Caco-2 (cell line): ENCODE results near the gene ARMC2. TPM values are rescaled to one million over a fixed set of nuclear protein-coding genes. Genes with fewer than 3 reads are reported as not detected.
"Not testable (repeated sequence)": the region's sequence is repeated elsewhere in the genome, so short reads cannot be mapped to it uniquely, and the experiment has no call there.

Experiments used
- BruUV-seq: library from RNA; stranded (reverse); fragments of 400-500 nt; replicated peaks from 2 replicates; lab custom pipeline; 2021; lab: Mats Ljungman, UMichigan
- CTCF ChIA-PET: fragments of 300-600 bp; sonication (Branson Sonifier 250); formaldehyde crosslinking; loops from one replicate; lab custom pipeline; 2022; ENCODE audit warnings: antibody characterized with exemption; lab: Charles Lee
- POLR2A ChIA-PET: fragments of 300-600 bp; sonication (Branson Sonifier 250); formaldehyde crosslinking; loops from one replicate; lab custom pipeline; 2022; ENCODE audit warnings: antibody characterized with exemption; lab: Charles Lee
- DNase-seq, 2 experiments: peaks; one replicate each; pipeline versions ENCODE4 v3.0.0 to v3.0.0-alpha.2; 2020 to 2022
- H3K27me3 ChIP-seq: replicated peaks from 2 replicates; pipeline ENCODE4 v1.6.0; 2011; ENCODE audit warnings: low read length; ENCODE audit not compliant: control insufficient read depth, insufficient read depth
- H3K36me3 ChIP-seq: 2 replicates; pipeline ENCODE4 v1.5.1; 2011; ENCODE audit warnings: low read length; ENCODE audit not compliant: control insufficient read depth, insufficient read depth
- H3K4me1 ChIP-seq: fragments of 250-450 bp; sonication (Bioruptor Pico); 2 replicates; pipeline ENCODE4 v1.5.1; 2020; ENCODE audit warnings: mild to moderate bottlenecking
- H3K4me3 ChIP-seq: 2 replicates; pipeline ENCODE4 v1.5.1; 2011; ENCODE audit warnings: low read depth, mild to moderate bottlenecking, control low read depth, low read length
- H3K9me3 ChIP-seq: fragments of 250-450 bp; sonication (Bioruptor Pico); 2 replicates; pipeline ENCODE4 v1.5.1; 2020; ENCODE audit warnings: mild to moderate bottlenecking, moderate library complexity
- H3K27ac Mint-ChIP-seq: one replicate; pipeline ENCODE4 v1.8.0; 2022; ENCODE audit warnings: mixed read lengths; ENCODE audit not compliant: unreplicated experiment
- H3K27me3 Mint-ChIP-seq: one replicate; pipeline ENCODE4 v1.8.0; 2022; ENCODE audit warnings: mixed read lengths; ENCODE audit not compliant: insufficient read depth, unreplicated experiment
- H3K36me3 Mint-ChIP-seq: one replicate; pipeline ENCODE4 v1.8.0; 2022; ENCODE audit warnings: mild to moderate bottlenecking, mixed read lengths; ENCODE audit not compliant: insufficient read depth, unreplicated experiment
- H3K4me1 Mint-ChIP-seq: one replicate; pipeline ENCODE4 v1.8.0; 2022; ENCODE audit warnings: low read depth, mixed read lengths; ENCODE audit not compliant: unreplicated experiment
- H3K4me3 Mint-ChIP-seq: one replicate; pipeline ENCODE4 v1.8.0; 2022; ENCODE audit warnings: mild to moderate bottlenecking, moderate library complexity, mixed read lengths; ENCODE audit not compliant: unreplicated experiment
- H3K9me3 Mint-ChIP-seq: one replicate; pipeline ENCODE4 v1.8.0; 2022; ENCODE audit warnings: mixed read lengths; ENCODE audit not compliant: unreplicated experiment
- intact Hi-C: fragments of 100-400 bp; cut with micrococcal nuclease; formaldehyde crosslinking; loops from one replicate; pipeline ENCODE4 v1.10.0; 2022; ENCODE audit not compliant: unreplicated experiment
- total RNA-seq: library from RNA; stranded (reverse); gene quantifications from 2 replicates; pipeline ENCODE4 v1.2.3, GENCODE V29; 2022
- TF ChIP-seq, protein P1 (sequence below), 2 experiments: fragments of 200-600 bp in 1 of 2; IDR thresholded peaks; 1 replicate in 1 of 2; 2 replicates in 1 of 2; pipeline versions ENCODE4 v1.5.1 to v1.8.0; 2011 to 2022; ENCODE audit warnings: antibody characterized with exemption in 1 of 2, control low read depth in 1 of 2, inconsistent platforms in 1 of 2, low read depth in 1 of 2, low read length in 1 of 2, mild to moderate bottlenecking in 1 of 2, moderate library complexity in 1 of 2; ENCODE audit not compliant: insufficient read depth in 1 of 2, severe bottlenecking in 1 of 2, unreplicated experiment in 1 of 2

ARMC2 gene
- total RNA-seq, 1 experiment from 2014 or later = 7.8 TPM

DNA sequence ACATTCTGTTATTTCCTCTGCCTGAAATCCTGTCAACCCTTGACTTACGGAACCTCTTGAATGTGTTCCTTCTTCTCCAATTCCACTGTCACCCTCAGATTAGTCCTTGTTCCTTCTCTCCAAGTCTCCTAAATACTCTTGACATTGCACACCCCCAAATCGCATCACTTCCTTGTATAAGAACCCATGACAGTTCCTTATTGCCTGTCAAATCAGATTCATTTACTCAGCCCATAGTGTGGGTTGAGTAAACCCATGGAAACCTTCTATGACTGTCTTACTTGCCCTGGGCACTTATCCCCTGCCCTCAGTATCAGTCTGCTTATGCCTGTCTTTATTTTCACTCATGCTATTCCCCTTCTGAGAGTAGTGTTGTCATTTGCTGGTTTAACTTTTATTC, 40.5 kb downstream of the ARMC2 start:
- no peak overlapping the region for H3K4me3 Mint-ChIP-seq
- H3K36me3 Mint-ChIP-seq = no peaks in the 10 kb centered on the region
- POLR2A ChIA-PET = no interaction called here

DNA sequence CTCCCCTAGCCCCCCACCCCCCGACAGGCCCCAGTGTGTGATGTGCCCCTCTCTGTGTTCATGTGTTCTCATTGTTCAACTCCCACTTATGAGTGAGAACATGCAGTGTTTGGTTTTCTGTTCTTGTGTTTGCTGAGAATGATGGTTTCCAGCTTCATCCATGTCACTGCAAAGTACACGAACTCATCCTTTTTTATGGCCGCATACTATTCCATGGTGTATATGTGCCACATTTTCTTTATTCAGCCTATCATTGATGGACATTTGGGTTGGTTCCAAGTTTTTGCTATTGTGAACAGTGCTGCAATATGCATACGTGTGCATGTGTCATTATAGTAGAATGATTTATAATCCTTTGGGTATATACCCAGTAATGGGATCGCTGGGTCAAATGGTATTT, 42.7 kb downstream of the ARMC2 start:
- H3K36me3 ChIP-seq, H3K4me1 ChIP-seq, H3K27ac Mint-ChIP-seq, H3K4me3 ChIP-seq, H3K27me3 Mint-ChIP-seq, BruUV-seq, CTCF ChIA-PET, H3K4me1 Mint-ChIP-seq, H3K36me3 Mint-ChIP-seq, H3K4me3 Mint-ChIP-seq, H3K27me3 ChIP-seq, DNase-seq, POLR2A ChIA-PET, H3K9me3 Mint-ChIP-seq, H3K9me3 ChIP-seq: not testable (repeated sequence)
- intact Hi-C loops = loop anchor here (5.0 kb wide), 1 partner anchor 109 kb away; no protein-coding TSS in a partner anchor

More for the DNA sequence above, 40.5 kb downstream of the ARMC2 start:
- no peaks in the 10 kb centered on the region for H3K27me3 ChIP-seq
- Mint-ChIP-seq H3K4me1 (no peaks in the 10 kb centered on the region), H3K27ac (no peak overlapping the region), H3K27me3 (no peaks in the 10 kb centered on the region), H3K9me3 (no peaks in the 10 kb centered on the region)
- no peaks in the 10 kb centered on the region for H3K4me1 ChIP-seq
- CTCF ChIA-PET = no interaction called here
- TF ChIP-seq, protein P1, sequence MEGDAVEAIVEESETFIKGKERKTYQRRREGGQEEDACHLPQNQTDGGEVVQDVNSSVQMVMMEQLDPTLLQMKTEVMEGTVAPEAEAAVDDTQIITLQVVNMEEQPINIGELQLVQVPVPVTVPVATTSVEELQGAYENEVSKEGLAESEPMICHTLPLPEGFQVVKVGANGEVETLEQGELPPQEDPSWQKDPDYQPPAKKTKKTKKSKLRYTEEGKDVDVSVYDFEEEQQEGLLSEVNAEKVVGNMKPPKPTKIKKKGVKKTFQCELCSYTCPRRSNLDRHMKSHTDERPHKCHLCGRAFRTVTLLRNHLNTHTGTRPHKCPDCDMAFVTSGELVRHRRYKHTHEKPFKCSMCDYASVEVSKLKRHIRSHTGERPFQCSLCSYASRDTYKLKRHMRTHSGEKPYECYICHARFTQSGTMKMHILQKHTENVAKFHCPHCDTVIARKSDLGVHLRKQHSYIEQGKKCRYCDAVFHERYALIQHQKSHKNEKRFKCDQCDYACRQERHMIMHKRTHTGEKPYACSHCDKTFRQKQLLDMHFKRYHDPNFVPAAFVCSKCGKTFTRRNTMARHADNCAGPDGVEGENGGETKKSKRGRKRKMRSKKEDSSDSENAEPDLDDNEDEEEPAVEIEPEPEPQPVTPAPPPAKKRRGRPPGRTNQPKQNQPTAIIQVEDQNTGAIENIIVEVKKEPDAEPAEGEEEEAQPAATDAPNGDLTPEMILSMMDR (IDR thresholded peaks at IDR 0.05; ENCODE audit: insufficient read depth in 1 of 2, low read depth in 1 of 2, low read length in 1 of 2, severe bottlenecking in 1 of 2, unreplicated experiment in 1 of 2) = no peak
- no peak for DNase-seq
- H3K9me3 ChIP-seq = no peaks in the 10 kb centered on the region
- intact Hi-C loops = no loop called here
- BruUV-seq = no TSS peak
- H3K36me3 ChIP-seq = no peaks in the 10 kb centered on the region
- no peak overlapping the region for H3K4me3 ChIP-seq

DNA sequence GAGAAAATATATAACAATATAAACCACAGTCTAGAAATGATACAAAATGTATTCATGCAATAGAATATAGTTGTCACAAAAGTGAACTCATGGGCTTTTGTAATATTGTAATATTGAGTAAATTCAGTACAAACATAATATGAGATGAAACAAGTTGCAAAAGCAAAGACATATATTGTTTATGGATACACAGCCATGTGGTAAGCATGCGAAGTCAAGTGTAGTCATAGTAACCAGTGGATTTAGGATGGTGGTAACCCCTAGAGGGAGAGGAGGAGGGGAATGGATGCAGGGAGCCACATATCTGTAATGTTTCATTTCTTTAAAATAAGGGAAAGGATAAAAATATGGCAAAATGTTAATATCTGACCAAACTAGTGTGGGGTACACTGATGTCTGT, 47.3 kb downstream of the ARMC2 start:
- peaks cover 8% of the 10 kb centered on the region for H3K4me1 ChIP-seq
- TF ChIP-seq, protein P1 (IDR thresholded peaks at IDR 0.05; ENCODE audit: insufficient read depth in 1 of 2, low read depth in 1 of 2, low read length in 1 of 2, severe bottlenecking in 1 of 2, unreplicated experiment in 1 of 2) = no peak
- ChIA-PET POLR2A (no interaction called here), CTCF (no interaction called here)
- no TSS peak for BruUV-seq
- H3K4me3 ChIP-seq = no peak overlapping the region
- H3K36me3 Mint-ChIP-seq = no peaks in the 10 kb centered on the region
- H3K4me3 Mint-ChIP-seq = no peak overlapping the region
- peaks cover 12% of the 10 kb centered on the region for H3K4me1 Mint-ChIP-seq
- DNase-seq = no peak
- intact Hi-C loops = no loop called here
- H3K27me3 ChIP-seq = no peaks in the 10 kb centered on the region
- no peaks in the 10 kb centered on the region for H3K27me3 Mint-ChIP-seq
- H3K36me3 ChIP-seq = no peaks in the 10 kb centered on the region; the same call in none of the 2 replicates
- H3K9me3 Mint-ChIP-seq = no peaks in the 10 kb centered on the region
- no peak overlapping the region for H3K27ac Mint-ChIP-seq
- no peaks in the 10 kb centered on the region for H3K9me3 ChIP-seq
